MCF 10A (cell line): Measurements from ENCODE around the gene PGM1. TPM values are rescaled to one million over a fixed set of nuclear protein-coding genes. Genes with fewer than 3 reads are reported as not detected.

Experiments used
- BruUV-seq: library from RNA; stranded (reverse); fragments of 400-500 nt; replicated peaks from 2 replicates; lab custom pipeline; 2021; lab: Mats Ljungman, UMichigan
- CTCF ChIA-PET: fragments of 300-600 bp; sonication (Branson Sonifier 250); formaldehyde crosslinking; extraction: SDS; loops from one replicate; lab custom pipeline; 2021; ENCODE audit warnings: antibody characterized with exemption, inconsistent platforms; lab: Yijun Ruan, JAX
- POLR2A ChIA-PET: fragments of 300-600, 350-650 bp; sonication (Branson Sonifier 250); formaldehyde crosslinking; extraction: SDS; loops from one replicate; lab custom pipeline; 2020; ENCODE audit warnings: antibody characterized with exemption, inconsistent platforms; lab: Yijun Ruan, JAX
- DNase-seq: peaks from one replicate; pipeline ENCODE4 v3.0.0-alpha.2; 2018; ENCODE audit not compliant: unreplicated experiment
- H3K27ac Mint-ChIP-seq: one replicate; pipeline ENCODE4 v1.8.0; 2022; ENCODE audit warnings: mild to moderate bottlenecking, low read depth, mixed read lengths; ENCODE audit not compliant: unreplicated experiment
- H3K27me3 Mint-ChIP-seq: one replicate; pipeline ENCODE4 v1.8.0; 2022; ENCODE audit warnings: mixed read lengths; ENCODE audit not compliant: insufficient read depth, unreplicated experiment
- H3K36me3 Mint-ChIP-seq: one replicate; pipeline ENCODE4 v1.8.0; 2022; ENCODE audit warnings: mild to moderate bottlenecking, moderate library complexity, mixed read lengths; ENCODE audit not compliant: insufficient read depth, unreplicated experiment
- H3K4me1 Mint-ChIP-seq: one replicate; pipeline ENCODE4 v1.8.0; 2022; ENCODE audit warnings: mixed read lengths; ENCODE audit not compliant: insufficient read depth, unreplicated experiment
- H3K4me3 Mint-ChIP-seq: one replicate; pipeline ENCODE4 v1.8.0; 2022; ENCODE audit warnings: mild to moderate bottlenecking, moderate library complexity, mixed read lengths; ENCODE audit not compliant: unreplicated experiment
- H3K9me3 Mint-ChIP-seq: one replicate; pipeline ENCODE4 v1.8.0; 2022; ENCODE audit warnings: mixed read lengths; ENCODE audit not compliant: unreplicated experiment
- intact Hi-C: fragments of 100-400 bp; cut with micrococcal nuclease; formaldehyde crosslinking; loops from 2 replicates; pipeline ENCODE4 v1.14.1; 2022
- total RNA-seq: library from RNA; stranded (reverse); gene quantifications from 2 replicates; pipeline ENCODE4 v1.2.3, GENCODE V29; 2022
- TF ChIP-seq, protein P1 (sequence below): fragments of 200-600 bp; IDR thresholded peaks from one replicate; pipeline ENCODE4 v1.8.0; 2022; ENCODE audit warnings: antibody characterized with exemption, mild to moderate bottlenecking; ENCODE audit not compliant: unreplicated experiment

PGM1 gene
- total RNA-seq, 1 experiment from 2014 or later, result 60.2 TPM

DNA sequence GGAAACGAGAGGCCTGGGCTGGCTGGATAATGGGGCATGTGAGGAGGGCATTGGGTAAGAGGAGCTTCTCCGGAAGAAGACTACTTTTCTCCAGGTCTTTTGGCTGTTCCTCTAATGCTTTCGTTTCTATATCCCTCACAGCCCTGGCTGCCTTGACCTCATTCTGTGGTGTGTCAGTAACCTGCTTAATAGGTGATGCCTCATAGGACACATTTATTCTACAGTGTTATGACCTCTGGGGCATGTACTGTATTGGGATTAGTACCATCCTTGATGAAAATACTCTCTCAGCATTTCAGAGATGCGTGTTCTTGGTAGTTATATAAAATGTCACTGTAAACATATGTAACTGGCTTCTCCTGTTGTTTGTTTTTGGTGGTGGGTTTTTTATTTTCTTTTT is 40.1 kb downstream of the PGM1 start:
- DNase-seq, result no peak
- TF ChIP-seq, protein P1, sequence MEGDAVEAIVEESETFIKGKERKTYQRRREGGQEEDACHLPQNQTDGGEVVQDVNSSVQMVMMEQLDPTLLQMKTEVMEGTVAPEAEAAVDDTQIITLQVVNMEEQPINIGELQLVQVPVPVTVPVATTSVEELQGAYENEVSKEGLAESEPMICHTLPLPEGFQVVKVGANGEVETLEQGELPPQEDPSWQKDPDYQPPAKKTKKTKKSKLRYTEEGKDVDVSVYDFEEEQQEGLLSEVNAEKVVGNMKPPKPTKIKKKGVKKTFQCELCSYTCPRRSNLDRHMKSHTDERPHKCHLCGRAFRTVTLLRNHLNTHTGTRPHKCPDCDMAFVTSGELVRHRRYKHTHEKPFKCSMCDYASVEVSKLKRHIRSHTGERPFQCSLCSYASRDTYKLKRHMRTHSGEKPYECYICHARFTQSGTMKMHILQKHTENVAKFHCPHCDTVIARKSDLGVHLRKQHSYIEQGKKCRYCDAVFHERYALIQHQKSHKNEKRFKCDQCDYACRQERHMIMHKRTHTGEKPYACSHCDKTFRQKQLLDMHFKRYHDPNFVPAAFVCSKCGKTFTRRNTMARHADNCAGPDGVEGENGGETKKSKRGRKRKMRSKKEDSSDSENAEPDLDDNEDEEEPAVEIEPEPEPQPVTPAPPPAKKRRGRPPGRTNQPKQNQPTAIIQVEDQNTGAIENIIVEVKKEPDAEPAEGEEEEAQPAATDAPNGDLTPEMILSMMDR, result no peak
- Mint-ChIP-seq H3K4me3 (no peak overlapping the region), H3K27ac (no peak overlapping the region), H3K9me3 (no peaks in the 10 kb centered on the region), H3K4me1 (no peaks in the 10 kb centered on the region), H3K27me3 (no peaks in the 10 kb centered on the region), H3K36me3 (peaks cover 70% of the 10 kb centered on the region)
- ChIA-PET CTCF (no interaction called here), POLR2A (no interaction called here)
- BruUV-seq, result no TSS peak
- intact Hi-C loops, result no loop called here

DNA sequence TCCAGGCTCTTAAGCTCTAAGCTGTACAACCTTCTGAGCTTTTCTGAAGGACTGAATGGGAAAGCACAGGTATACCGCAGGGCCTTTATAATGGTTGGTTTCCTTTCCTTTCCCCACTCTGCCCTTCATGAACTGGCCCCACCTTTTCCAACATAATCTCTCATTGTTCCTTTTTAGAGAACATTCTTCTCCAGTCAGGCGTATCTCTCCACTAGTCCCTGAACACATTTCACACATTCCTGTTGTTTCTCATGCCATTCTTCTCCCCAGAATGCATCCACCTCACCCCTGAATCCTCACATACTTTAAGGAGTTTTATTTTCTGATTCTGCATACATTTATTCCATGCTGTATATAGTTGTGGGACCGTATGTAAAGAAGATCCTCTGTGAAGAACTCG is 41.3 kb downstream of the PGM1 start:
- BruUV-seq, result no TSS peak
- CTCF ChIA-PET, result interaction anchor here (0.6 to 1.1 kb wide), 2 partner anchors 14 to 25 kb away, joined by 3 read pairs; no protein-coding TSS in a partner anchor
- no peak for DNase-seq
- H3K9me3 Mint-ChIP-seq, result no peaks in the 10 kb centered on the region
- peaks cover 82% of the 10 kb centered on the region for H3K36me3 Mint-ChIP-seq
- H3K4me3 Mint-ChIP-seq, result no peak overlapping the region
- no peaks in the 10 kb centered on the region for H3K4me1 Mint-ChIP-seq
- intact Hi-C loops, result no loop called here
- POLR2A ChIA-PET, result no interaction called here
- no peaks in the 10 kb centered on the region for H3K27me3 Mint-ChIP-seq
- no peak overlapping the region for H3K27ac Mint-ChIP-seq
- TF ChIP-seq, protein P1, result no peak

DNA sequence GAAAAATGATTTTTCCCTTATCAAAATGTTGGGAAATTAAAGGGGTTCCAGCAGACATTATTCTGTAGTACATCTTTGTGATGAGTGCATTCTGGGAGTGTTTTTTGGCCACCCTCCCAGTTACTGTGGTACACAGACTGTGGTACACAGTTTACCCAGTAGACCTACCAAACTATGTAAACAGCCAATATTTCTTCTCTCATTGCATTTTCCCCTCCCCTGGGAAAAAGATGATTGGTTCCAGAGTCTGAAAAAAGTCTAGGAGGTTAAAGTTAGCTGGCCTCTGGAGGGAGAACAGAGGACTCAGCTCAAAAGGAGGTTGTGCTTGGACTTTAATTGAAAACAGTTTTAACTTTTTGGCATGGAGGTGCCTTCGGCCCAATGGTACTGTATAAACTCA is 42.5 kb downstream of the PGM1 start:
- Mint-ChIP-seq H3K36me3 (peaks cover 91% of the 10 kb centered on the region), H3K4me1 (no peaks in the 10 kb centered on the region), H3K27me3 (no peaks in the 10 kb centered on the region), H3K9me3 (no peaks in the 10 kb centered on the region), H3K4me3 (no peak overlapping the region), H3K27ac (no peak overlapping the region)
- ChIA-PET POLR2A (interaction anchor here (1.1 kb wide), 1 partner anchor 603 kb away, joined by 3 read pairs; no protein-coding TSS in a partner anchor), CTCF (interaction anchor here (0.6 to 0.7 kb wide), 5 partner anchors 14 to 1553 kb away, joined by 3 to 4 read pairs (median 3); no protein-coding TSS in a partner anchor)
- BruUV-seq, result no TSS peak
- DNase-seq, result no peak
- TF ChIP-seq, protein P1, result no peak
- intact Hi-C loops, result no loop called here

DNA sequence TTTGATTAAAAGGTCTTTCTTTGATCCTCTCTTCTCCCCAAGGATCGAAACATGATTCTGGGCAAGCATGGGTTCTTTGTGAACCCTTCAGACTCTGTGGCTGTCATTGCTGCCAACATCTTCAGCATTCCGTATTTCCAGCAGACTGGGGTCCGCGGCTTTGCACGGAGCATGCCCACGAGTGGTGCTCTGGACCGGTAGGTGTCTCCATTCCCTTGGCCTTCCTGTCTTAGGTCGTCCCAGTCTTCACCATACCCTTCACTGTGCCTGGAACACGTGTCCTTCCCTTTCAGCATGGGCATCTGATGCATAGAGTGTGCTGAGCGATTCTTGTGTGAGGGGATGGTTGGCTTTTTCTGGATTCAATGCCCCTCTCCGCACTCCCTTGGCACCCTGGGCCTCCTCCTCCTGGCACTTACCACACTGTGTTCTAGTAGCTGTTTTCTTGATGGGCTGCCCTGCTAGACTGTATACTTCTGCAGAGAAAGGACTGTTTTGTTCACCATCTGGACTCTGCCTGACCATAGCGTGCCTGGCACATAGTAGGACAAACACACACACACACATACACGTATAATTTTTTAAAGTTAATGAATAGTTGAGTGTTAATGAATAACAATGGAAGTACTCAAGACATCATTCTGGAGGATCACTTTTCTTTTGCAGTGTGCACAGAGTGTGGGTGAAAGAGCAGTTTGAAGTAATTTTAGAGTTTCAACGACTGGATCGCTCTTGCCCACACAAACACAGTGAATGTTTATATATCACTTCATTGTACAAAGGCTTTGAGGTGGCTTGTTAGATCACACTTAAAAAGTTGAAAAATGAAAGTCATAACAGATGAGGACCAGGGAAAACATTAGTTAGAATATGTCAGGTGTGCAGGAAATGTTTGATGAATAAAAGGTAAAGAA is 43.2 kb downstream of the PGM1 start:
- Mint-ChIP-seq H3K4me3 (no peak overlapping the region), H3K4me1 (no peaks in the 10 kb centered on the region), H3K27ac (no peak overlapping the region), H3K9me3 (no peaks in the 10 kb centered on the region), H3K27me3 (no peaks in the 10 kb centered on the region), H3K36me3 (peaks cover 91% of the 10 kb centered on the region)
- ChIA-PET POLR2A (interaction anchor here (1.1 kb wide), 1 partner anchor 602 kb away, joined by 3 read pairs; no protein-coding TSS in a partner anchor), CTCF (interaction anchor here (0.5 to 1.1 kb wide), 5 partner anchors 13 to 1554 kb away, joined by 3 to 4 read pairs (median 3); no protein-coding TSS in a partner anchor)
- no peak for DNase-seq
- TF ChIP-seq, protein P1, result no peak
- no TSS peak for BruUV-seq
- intact Hi-C loops, result no loop called here
